CD4-positive, alpha-beta memory T cell (primary cell): ENCODE results near the gene UBASH3A. TPM values are rescaled to one million over a fixed set of nuclear protein-coding genes. Genes with fewer than 3 reads are reported as not detected.

ENCODE experiments used
- CTCF ChIA-PET: fragments of 350-600 bp; sonication (Branson Sonifier 250); formaldehyde crosslinking; loops from one replicate; lab custom pipeline; 2021; ENCODE audit warnings: inconsistent platforms; ENCODE audit not compliant: partially characterized antibody; lab: Charles Lee
- POLR2A ChIA-PET: fragments of 350-600 bp; sonication (Branson Sonifier 250); formaldehyde crosslinking; loops from one replicate; lab custom pipeline; 2021; ENCODE audit not compliant: partially characterized antibody; lab: Charles Lee
- DNase-seq, 5 donors: peaks; one replicate each; pipeline versions ENCODE4 v3.0.0 to v3.0.0-alpha.2; 2020 to 2022; ENCODE audit warnings: mixed read lengths in 1 of 5
- H3K27ac ChIP-seq: one replicate; pipeline ENCODE4 v1.7.0; 2013; ENCODE audit warnings: low read depth, low read length
- H3K27me3 ChIP-seq: 2 replicates; pipeline ENCODE4 v1.7.0; 2013; ENCODE audit warnings: mild to moderate bottlenecking, low read length, moderate library complexity; ENCODE audit not compliant: insufficient read depth
- H3K36me3 ChIP-seq: 2 replicates; pipeline ENCODE4 v1.7.0; 2013; ENCODE audit warnings: mild to moderate bottlenecking, low read length, moderate library complexity; ENCODE audit not compliant: insufficient read depth
- H3K4me1 ChIP-seq: 2 replicates; pipeline ENCODE4 v1.7.0; 2013; ENCODE audit warnings: mild to moderate bottlenecking, low read length, moderate library complexity; ENCODE audit not compliant: insufficient read depth
- H3K4me3 ChIP-seq, 2 donors: one replicate each; pipeline ENCODE4 v1.7.0; 2013; ENCODE audit warnings: low read length in 2 of 2, mild to moderate bottlenecking in 1 of 2
- H3K9me3 ChIP-seq, 2 donors: one replicate each; pipeline ENCODE4 v1.7.0; 2013; ENCODE audit warnings: low read length in 2 of 2, control low read depth in 1 of 2; ENCODE audit not compliant: control insufficient read depth in 1 of 2
- H3K27ac Mint-ChIP-seq, 7 donors: one replicate each; pipeline ENCODE4 v1.8.0; 2020 to 2021; ENCODE audit warnings: mixed read lengths in 7 of 7, mild to moderate bottlenecking in 6 of 7, inconsistent platforms in 3 of 7, moderate library complexity in 3 of 7
- H3K27me3 Mint-ChIP-seq, 2 donors: one replicate each; pipeline ENCODE4 v1.8.0; 2020 to 2021; ENCODE audit warnings: mixed read lengths in 2 of 2
- H3K36me3 Mint-ChIP-seq, 2 donors: one replicate each; pipeline ENCODE4 v1.8.0; 2020 to 2021; ENCODE audit warnings: mixed read lengths in 2 of 2, inconsistent platforms in 1 of 2, mild to moderate bottlenecking in 1 of 2
- H3K4me1 Mint-ChIP-seq, 4 donors: one replicate each; pipeline ENCODE4 v1.8.0; 2020 to 2021; ENCODE audit warnings: mixed read lengths in 4 of 4, mild to moderate bottlenecking in 1 of 4
- H3K4me3 Mint-ChIP-seq, 8 donors: one replicate each; pipeline ENCODE4 v1.8.0; 2020 to 2021; ENCODE audit warnings: mixed read lengths in 8 of 8, mild to moderate bottlenecking in 7 of 8, moderate library complexity in 6 of 8, inconsistent platforms in 3 of 8
- H3K9me3 Mint-ChIP-seq, 8 donors: one replicate each; pipeline ENCODE4 v1.8.0; 2020 to 2021; ENCODE audit warnings: mixed read lengths in 8 of 8, mild to moderate bottlenecking in 5 of 8, inconsistent platforms in 3 of 8, moderate library complexity in 1 of 8
- intact Hi-C: fragments of 100-400 bp; cut with micrococcal nuclease; formaldehyde crosslinking; loops from one replicate; pipeline ENCODE4 v1.15.1; 2023
- polyA plus RNA-seq, 2 donors: library from polyadenylated mRNA; unstranded; fragments of 300-500 nt; fragmentation: Illumina TruSeq; gene quantifications; one replicate each; pipeline ENCODE4 v1.2.3, GENCODE V29; 2021
- total RNA-seq, 2 experiments: library from RNA; stranded (reverse); gene quantifications; one replicate each; pipeline ENCODE4 v1.2.3, GENCODE V29; 2021

Gene UBASH3A
- total and polyA plus RNA-seq, 4 experiments from 2014 or later, result 43.1 to 93.6 (median 68.7) TPM

DNA sequence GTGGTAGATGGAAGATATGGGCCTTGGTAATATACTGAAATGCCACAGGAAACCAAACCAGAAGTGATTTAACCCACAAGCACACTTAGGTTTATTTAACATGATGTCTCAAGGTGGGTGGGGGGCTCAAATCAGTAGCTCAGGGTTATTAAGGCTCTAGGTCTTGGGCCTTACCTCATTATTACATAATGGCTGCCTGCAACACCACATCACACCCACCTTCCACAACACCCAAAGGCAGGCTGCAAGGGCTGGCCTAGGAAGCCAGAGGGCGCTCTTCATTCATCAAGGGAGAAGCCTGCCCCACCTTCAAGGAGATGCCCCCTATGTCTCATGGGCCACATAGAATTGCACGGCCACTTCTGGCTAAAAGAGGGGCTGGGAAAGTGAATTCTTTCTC is 43.4 kb upstream of the UBASH3A start:
- no peak overlapping the region for H3K4me3 ChIP-seq
- ChIA-PET POLR2A (interaction anchor here (1.1 to 1.3 kb wide), 2 partner anchors 42 to 153 kb away, joined by 4 read pairs; partner anchors contain the start of gene SLC37A1), CTCF (interaction anchor here (1.0 to 1.6 kb wide), 3 partner anchors 21 to 90 kb away, joined by 3 to 5 read pairs (median 3); no protein-coding TSS in a partner anchor)
- no peaks in the 10 kb centered on the region for H3K4me1 ChIP-seq
- H3K27ac ChIP-seq, result no peak overlapping the region
- no peak overlapping the region for H3K4me3 Mint-ChIP-seq
- H3K27me3 Mint-ChIP-seq, result peaks cover 2 to 4% of the 10 kb centered on the region in 2 donors
- peaks cover 0 to 4% of the 10 kb centered on the region in 2 donors for H3K36me3 Mint-ChIP-seq
- H3K9me3 Mint-ChIP-seq, result peaks cover 0 to 17% (median 8%) of the 10 kb centered on the region in 8 donors
- no peak for DNase-seq
- H3K9me3 ChIP-seq, result no peaks in the 10 kb centered on the region
- no peaks in the 10 kb centered on the region for H3K4me1 Mint-ChIP-seq
- H3K27ac Mint-ChIP-seq, result no peak overlapping the region
- H3K36me3 ChIP-seq, result no peaks in the 10 kb centered on the region
- no peaks in the 10 kb centered on the region for H3K27me3 ChIP-seq
- intact Hi-C loops, result no loop called here

DNA sequence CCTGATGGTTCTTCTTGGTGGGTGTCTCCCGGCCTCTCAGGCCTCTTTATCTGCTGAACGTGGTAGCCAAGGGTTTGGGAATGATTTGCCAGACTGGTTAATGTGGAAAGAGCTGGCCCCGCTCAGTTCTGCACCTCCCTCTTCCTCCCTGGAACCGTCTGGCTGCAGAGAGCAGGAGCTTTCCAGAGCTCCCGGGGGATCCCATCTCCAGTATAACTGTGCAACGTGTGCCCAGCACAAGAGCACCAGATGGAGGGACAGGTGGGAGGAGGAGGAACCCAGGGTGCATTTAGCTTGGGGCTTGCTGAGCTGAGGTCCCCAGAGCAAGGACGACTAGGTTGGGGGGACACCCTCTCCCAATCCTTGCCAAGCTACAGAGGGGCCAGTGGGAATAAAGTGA is 42.4 kb upstream of the UBASH3A start:
- no peaks in the 10 kb centered on the region for H3K9me3 ChIP-seq
- Mint-ChIP-seq H3K4me3 (no peak overlapping the region), H3K4me1 (no peaks in the 10 kb centered on the region), H3K27ac (no peak overlapping the region), H3K36me3 (no peaks in the 10 kb centered on the region), H3K9me3 (peaks cover 0 to 12% (median 4%) of the 10 kb centered on the region in 8 donors), H3K27me3 (peaks cover 2 to 4% of the 10 kb centered on the region in 2 donors)
- no peak for DNase-seq
- no peaks in the 10 kb centered on the region for H3K36me3 ChIP-seq
- CTCF ChIA-PET, result interaction anchor here (1.0 to 1.6 kb wide), 4 partner anchors 13 to 89 kb away, joined by 3 to 5 read pairs (median 3); no protein-coding TSS in a partner anchor
- H3K4me3 ChIP-seq, result no peak overlapping the region
- H3K27me3 ChIP-seq, result no peaks in the 10 kb centered on the region
- intact Hi-C loops, result no loop called here
- H3K27ac ChIP-seq, result no peak overlapping the region
- no peaks in the 10 kb centered on the region for H3K4me1 ChIP-seq
- POLR2A ChIA-PET, result interaction anchor here (0.8 to 1.4 kb wide), 3 partner anchors 23 to 87 kb away, joined by 3 to 4 read pairs (median 3); no protein-coding TSS in a partner anchor

DNA sequence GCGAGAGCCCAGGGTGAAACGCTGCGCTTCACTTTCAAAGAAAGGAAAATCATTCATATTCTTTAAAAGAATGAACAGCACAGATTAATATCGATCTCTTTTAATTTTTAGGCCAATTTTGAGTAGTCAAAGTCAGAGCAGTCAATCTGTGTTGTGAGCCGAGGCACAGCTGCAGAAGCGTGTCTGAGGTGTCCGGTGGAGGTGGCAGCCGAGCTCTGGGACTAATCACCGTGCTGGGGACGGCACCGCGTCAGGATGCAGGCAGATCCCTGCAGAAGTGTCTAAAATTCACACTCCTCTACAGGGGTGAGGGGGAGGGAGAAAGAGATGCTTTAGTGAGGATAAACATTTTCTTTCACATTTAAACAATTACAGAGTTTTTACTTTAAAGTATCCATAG is 41.5 kb upstream of the UBASH3A start:
- no peaks in the 10 kb centered on the region for H3K36me3 ChIP-seq
- no peaks in the 10 kb centered on the region for H3K36me3 Mint-ChIP-seq
- H3K4me1 ChIP-seq, result no peaks in the 10 kb centered on the region
- no peak overlapping the region for H3K4me3 Mint-ChIP-seq
- H3K27me3 Mint-ChIP-seq, result peaks cover 2 to 4% of the 10 kb centered on the region in 2 donors
- no peaks in the 10 kb centered on the region for H3K9me3 ChIP-seq
- no peaks in the 10 kb centered on the region for H3K27me3 ChIP-seq
- no peak overlapping the region for H3K27ac Mint-ChIP-seq
- DNase-seq, result no peak
- CTCF ChIA-PET, result interaction anchor here (1.0 kb wide), 1 partner anchor 12 kb away, joined by 3 read pairs; no protein-coding TSS in a partner anchor
- no peak overlapping the region for H3K27ac ChIP-seq
- no peak overlapping the region for H3K4me3 ChIP-seq
- intact Hi-C loops, result no loop called here
- POLR2A ChIA-PET, result interaction anchor here (0.7 to 1.4 kb wide), 2 partner anchors 24 to 59 kb away, joined by 3 read pairs; no protein-coding TSS in a partner anchor
- peaks cover 0 to 4% (median 0%) of the 10 kb centered on the region in 8 donors for H3K9me3 Mint-ChIP-seq
- H3K4me1 Mint-ChIP-seq, result no peaks in the 10 kb centered on the region

DNA sequence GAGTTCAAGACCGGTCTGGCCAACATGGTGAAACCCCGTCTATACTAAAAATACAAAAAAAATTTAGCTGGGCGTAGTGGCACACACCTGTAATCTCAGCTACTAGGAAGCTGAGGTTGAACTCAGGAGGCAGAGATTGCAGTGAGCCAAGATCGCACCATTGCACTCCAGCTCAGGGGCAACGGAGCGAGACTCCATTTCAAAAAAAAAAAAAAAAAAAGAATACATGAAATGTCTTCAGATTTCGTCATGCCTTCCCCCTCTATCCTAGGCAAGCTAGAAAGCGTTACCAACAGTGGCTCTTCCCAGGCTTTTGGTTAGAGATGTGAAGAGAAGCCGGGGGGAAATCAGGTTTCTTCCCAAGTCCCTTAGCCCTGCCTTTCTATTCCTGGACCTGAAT is 41.0 kb upstream of the UBASH3A start:
- no peak overlapping the region for H3K27ac Mint-ChIP-seq
- ChIA-PET POLR2A (interaction anchor here (0.7 kb wide), 1 partner anchor 58 kb away, joined by 3 read pairs; no protein-coding TSS in a partner anchor), CTCF (no interaction called here)
- no peaks in the 10 kb centered on the region for H3K36me3 Mint-ChIP-seq
- intact Hi-C loops, result no loop called here
- no peak overlapping the region for H3K4me3 Mint-ChIP-seq
- H3K9me3 ChIP-seq, result no peaks in the 10 kb centered on the region
- no peaks in the 10 kb centered on the region for H3K27me3 ChIP-seq
- peaks cover 0 to 2% (median 0%) of the 10 kb centered on the region in 8 donors for H3K9me3 Mint-ChIP-seq
- H3K27ac ChIP-seq, result no peak overlapping the region
- no peaks in the 10 kb centered on the region for H3K36me3 ChIP-seq
- H3K4me1 ChIP-seq, result no peaks in the 10 kb centered on the region
- H3K4me3 ChIP-seq, result no peak overlapping the region
- no peaks in the 10 kb centered on the region for H3K4me1 Mint-ChIP-seq
- H3K27me3 Mint-ChIP-seq, result peaks cover 2 to 4% of the 10 kb centered on the region in 2 donors
- no peak for DNase-seq

DNA sequence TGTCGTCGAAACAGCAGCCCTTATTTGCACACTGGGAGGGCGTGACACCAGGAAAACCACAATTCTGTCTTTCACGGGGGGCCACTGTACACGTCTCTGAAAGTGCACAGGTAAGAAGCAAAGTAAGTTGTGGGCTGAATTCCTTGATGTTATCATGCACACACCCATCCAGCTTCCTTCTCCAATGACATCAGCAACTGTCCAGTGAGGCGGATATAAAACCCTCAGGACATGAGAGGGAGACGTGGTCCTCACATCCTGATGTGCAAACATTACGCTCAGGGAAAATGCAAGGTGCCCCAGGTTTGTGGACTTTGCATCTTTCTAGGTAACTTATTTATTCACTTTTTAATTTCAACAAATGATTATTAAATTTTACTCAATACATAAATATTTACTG is 40.4 kb upstream of the UBASH3A start:
- peaks cover 0 to 2% (median 0%) of the 10 kb centered on the region in 8 donors for H3K9me3 Mint-ChIP-seq
- Histone ChIP-seq H3K27me3 (no peaks in the 10 kb centered on the region), H3K4me1 (no peaks in the 10 kb centered on the region), H3K9me3 (no peaks in the 10 kb centered on the region), H3K36me3 (no peaks in the 10 kb centered on the region), H3K4me3 (no peak overlapping the region), H3K27ac (no peak overlapping the region)
- H3K36me3 Mint-ChIP-seq, result no peaks in the 10 kb centered on the region
- H3K27me3 Mint-ChIP-seq, result peaks cover 2 to 4% of the 10 kb centered on the region in 2 donors
- POLR2A ChIA-PET, result interaction anchor here (0.7 kb wide), 1 partner anchor 133 kb away, joined by 3 read pairs; no protein-coding TSS in a partner anchor
- intact Hi-C loops, result no loop called here
- H3K4me3 Mint-ChIP-seq, result no peak overlapping the region
- CTCF ChIA-PET, result no interaction called here
- DNase-seq, result no peak
- H3K4me1 Mint-ChIP-seq, result no peaks in the 10 kb centered on the region
- H3K27ac Mint-ChIP-seq, result no peak overlapping the region

DNA sequence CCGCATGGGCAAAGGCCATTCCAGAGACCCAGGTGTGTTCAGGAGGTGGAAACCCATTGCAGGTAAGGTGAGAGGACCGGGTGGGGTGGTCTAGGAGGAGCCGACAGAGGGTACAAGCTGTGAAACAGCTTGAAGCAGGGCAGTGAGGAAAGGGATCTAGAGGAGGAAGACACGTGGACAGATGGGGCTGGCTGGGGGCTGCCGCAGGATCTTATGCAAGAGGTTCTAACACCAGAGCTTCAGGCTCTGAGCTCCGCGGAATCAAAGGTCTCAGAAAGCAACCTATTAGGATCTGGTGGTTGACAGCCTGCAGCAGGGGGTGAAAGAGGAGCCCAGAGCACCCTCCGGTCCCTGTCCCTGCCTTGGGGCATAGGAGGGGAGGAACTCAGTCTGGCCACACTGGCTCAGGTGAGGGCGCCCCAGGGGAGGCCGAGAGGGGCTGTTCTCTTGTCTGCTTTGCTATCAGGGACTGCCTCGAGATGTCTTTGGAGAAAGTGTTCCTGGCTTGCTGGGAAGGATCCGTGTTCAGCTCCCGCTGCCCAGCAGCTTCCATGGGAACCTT is 39.3 kb upstream of the UBASH3A start:
- H3K4me3 Mint-ChIP-seq, result no peak overlapping the region
- H3K36me3 Mint-ChIP-seq, result no peaks in the 10 kb centered on the region
- no peak for DNase-seq
- ChIA-PET CTCF (no interaction called here), POLR2A (no interaction called here)
- H3K9me3 Mint-ChIP-seq, result peaks cover 0 to 2% (median 0%) of the 10 kb centered on the region in 8 donors
- H3K27me3 Mint-ChIP-seq, result peaks cover 1 to 2% of the 10 kb centered on the region in 2 donors
- no peaks in the 10 kb centered on the region for H3K4me1 Mint-ChIP-seq
- no peak overlapping the region for H3K27ac Mint-ChIP-seq
- no peak overlapping the region for H3K27ac ChIP-seq
- H3K27me3 ChIP-seq, result no peaks in the 10 kb centered on the region
- no peaks in the 10 kb centered on the region for H3K4me1 ChIP-seq
- no peaks in the 10 kb centered on the region for H3K9me3 ChIP-seq
- intact Hi-C loops, result no loop called here
- no peak overlapping the region for H3K4me3 ChIP-seq
- no peaks in the 10 kb centered on the region for H3K36me3 ChIP-seq

DNA sequence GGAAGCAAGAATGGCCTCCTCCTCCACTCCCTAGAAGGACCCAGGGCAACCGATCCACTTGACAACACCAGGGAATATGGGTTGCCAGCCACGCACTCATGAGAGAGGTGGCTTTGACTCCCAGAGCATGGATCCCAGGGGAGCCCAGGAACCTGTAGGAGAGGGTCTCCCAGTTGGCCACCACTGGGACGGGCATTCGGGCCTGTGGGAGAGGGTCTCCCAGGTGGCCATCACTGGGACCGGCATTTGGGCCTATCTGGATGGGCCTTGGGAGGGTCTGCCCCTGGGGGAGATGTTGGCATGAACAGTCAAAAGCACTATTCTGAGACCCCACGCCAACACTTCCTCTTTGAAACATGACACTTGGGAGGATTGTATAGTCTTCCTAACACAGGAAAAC is 37.9 kb upstream of the UBASH3A start:
- ChIA-PET CTCF (no interaction called here), POLR2A (no interaction called here)
- Histone ChIP-seq H3K27ac (no peak overlapping the region), H3K27me3 (no peaks in the 10 kb centered on the region), H3K4me3 (no peak overlapping the region), H3K36me3 (no peaks in the 10 kb centered on the region), H3K4me1 (no peaks in the 10 kb centered on the region), H3K9me3 (no peaks in the 10 kb centered on the region)
- intact Hi-C loops, result no loop called here
- Mint-ChIP-seq H3K9me3 (no peaks in the 10 kb centered on the region), H3K4me1 (no peaks in the 10 kb centered on the region), H3K36me3 (no peaks in the 10 kb centered on the region), H3K4me3 (no peak overlapping the region), H3K27me3 (peaks cover 1 to 2% of the 10 kb centered on the region in 2 donors), H3K27ac (no peak overlapping the region)
- DNase-seq, result no peak
